Stimulated activated CD8-positive, alpha-beta memory T cell treated with anti-CD3 and anti-CD28 coated beads, Interleukin-2, amount 100 ng/mL, for 1 hour (primary cell): Measurements from ENCODE around the gene HSPA12B.

Experiments used
- DNase-seq, 2 donors: peaks; one replicate each; pipeline ENCODE4 v3.0.0-alpha.2; 2020; ENCODE audit warnings: low read depth in 2 of 2

HSPA12B gene

GRCh38 chr20:3729811-3730540 lies 2.5 kb upstream of the HSPA12B start:
- no peak for DNase-seq

- no peak for DNase-seq
Observed at GRCh38 chr20:3730803-3731672, 1.4 kb upstream of the HSPA12B start.

- DNase-seq = no peak
Observed at GRCh38 chr20:3731944-3732326, 550 bp upstream of the HSPA12B start.

- no peak for DNase-seq
Observed at GRCh38 chr20:3733119-3733995, 872 bp downstream of the HSPA12B start.

GRCh38 chr20:3734111-3734843 lies 1.8 kb downstream of the HSPA12B start:
- no peak for DNase-seq

- no peak for DNase-seq
Observed at GRCh38 chr20:3735768-3736167, 3.3 kb downstream of the HSPA12B start.

- DNase-seq = no peak
Observed at GRCh38 chr20:3738111-3739053, 5.9 kb downstream of the HSPA12B start.

GRCh38 chr20:3739054-3739925 lies 6.8 kb downstream of the HSPA12B start:
- no peak for DNase-seq

GRCh38 chr20:3739926-3740451 lies 7.5 kb downstream of the HSPA12B start:
- DNase-seq = no peak

- DNase-seq = no peak
Observed at GRCh38 chr20:3740615-3741301, 8.3 kb downstream of the HSPA12B start.

GRCh38 chr20:3741836-3742458 lies 9.5 kb downstream of the HSPA12B start:
- DNase-seq = no peak

GRCh38 chr20:3743251-3743650 lies 10.8 kb downstream of the HSPA12B start:
- DNase-seq = no peak

- no peak for DNase-seq
Observed at GRCh38 chr20:3744037-3744436, 11.6 kb downstream of the HSPA12B start.

GRCh38 chr20:3744806-3745685 lies 12.6 kb downstream of the HSPA12B start:
- peak in 1 of 2 donors; percentile 50 for DNase-seq

GRCh38 chr20:3745686-3746173 lies 13.2 kb downstream of the HSPA12B start:
- no peak for DNase-seq

GRCh38 chr20:3747471-3747870 lies 15.0 kb downstream of the HSPA12B start:
- DNase-seq = no peak

- DNase-seq = no peak
Observed at GRCh38 chr20:3748073-3748472, 15.6 kb downstream of the HSPA12B start.
